HG03342 (cell line): ENCODE results near the gene PLA2G2D.

Experiments
- ATAC-seq: cut with Tn5 transposase; IDR thresholded peaks from one replicate; pipeline ENCODE4 v1.9.1; 2021; ENCODE audit warnings: mild to moderate bottlenecking, moderate library complexity; ENCODE audit not compliant: unreplicated experiment

Gene PLA2G2D

DNA sequence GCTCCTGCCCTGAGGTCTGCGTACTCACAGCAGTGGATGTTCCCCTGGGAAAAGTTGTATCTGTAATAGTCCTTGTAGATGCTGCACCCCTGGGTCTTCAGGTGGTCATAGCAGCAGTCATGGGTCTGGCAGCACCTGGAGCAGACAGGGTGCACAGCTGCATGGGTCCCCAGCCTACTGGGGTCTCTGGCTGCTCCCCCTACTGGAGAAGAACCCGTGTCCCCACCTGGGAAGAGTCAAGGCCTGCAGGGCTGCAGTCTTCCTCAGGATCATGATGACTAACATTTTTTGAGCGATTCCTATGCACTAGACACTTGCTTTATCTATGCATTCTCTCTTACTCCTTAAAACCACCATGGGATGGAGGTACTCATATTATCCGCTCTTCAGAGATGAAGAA, 3.9 kb downstream of the PLA2G2D start:
- ATAC-seq, result no peak

DNA sequence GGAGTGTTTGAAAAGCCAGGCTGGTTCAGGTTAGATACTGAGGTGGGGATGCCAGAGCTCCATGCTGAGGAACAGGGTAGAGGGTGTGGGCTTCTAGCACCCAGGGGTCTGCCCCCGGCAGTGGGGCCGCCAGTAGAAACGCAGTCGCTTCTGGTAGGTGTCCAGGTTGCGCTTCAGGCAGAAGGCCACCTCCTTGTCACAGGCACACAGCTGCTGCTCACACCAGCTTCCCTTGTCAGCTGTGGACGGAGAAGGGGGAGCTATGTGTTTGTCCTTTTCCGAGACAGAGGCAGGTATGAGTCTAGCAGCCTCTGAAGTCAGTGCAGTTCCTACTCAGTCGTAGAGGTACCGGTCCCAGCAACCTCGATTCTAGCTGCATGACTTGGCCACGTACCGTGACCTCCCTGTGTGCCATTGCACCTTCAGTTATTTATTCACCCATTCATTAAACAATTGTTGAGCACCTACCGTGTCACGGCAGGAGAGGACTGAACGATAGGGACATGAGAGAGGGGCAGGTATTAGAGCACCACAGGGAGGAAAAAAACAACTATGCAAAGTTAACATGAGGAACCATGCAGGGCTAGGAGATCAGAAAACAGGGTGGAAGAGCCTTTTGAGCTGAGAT, 5.2 kb downstream of the PLA2G2D start:
- ATAC-seq, result no peak

- ATAC-seq, result no peak
These were observed 6.9 kb downstream of the PLA2G2D start for GRCh38 chr1:20112279-20113000.

DNA sequence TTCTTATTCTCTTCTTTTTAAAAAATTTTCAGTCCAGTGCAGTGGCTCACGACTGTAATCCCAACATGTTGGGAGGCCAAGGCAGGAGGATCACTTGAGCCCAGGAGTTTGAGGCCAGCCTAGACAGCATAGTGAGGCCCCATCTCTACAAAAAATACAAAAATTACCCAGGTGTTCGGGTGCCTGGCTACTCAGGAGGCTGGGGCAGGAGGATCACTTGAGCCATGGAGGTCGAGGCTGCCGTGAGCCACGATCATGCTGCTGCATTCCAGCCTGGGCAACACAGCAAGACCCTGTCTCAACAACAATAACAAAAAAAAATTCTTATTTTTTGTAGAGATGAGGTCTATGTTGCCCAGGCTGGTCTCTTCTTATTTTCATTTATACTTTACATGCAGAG, 7.9 kb downstream of the PLA2G2D start:
- no peak for ATAC-seq

DNA sequence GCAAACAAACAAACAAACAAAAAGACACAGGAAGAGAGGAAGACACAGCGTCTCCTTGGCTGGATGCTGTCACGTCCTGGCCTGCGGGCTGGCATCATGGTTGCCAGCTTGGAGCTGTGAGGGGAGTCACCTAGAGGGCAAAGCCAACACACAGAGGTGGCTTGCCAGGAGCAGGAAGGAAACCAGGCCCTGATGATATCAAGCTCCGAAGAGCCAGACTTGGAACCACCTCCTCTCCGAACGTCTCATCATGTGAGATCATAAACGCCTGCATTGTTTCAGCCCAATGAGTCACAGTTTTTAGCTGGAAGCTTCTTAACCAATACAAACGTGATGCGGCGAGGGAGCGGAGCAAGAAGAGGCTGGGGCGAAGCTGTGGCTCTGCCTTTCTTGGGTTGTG, 8.7 kb downstream of the PLA2G2D start:
- ATAC-seq, result no peak

GRCh38 chr1:20109223-20109856, 10.0 kb downstream of the PLA2G2D start:
- no peak for ATAC-seq

DNA sequence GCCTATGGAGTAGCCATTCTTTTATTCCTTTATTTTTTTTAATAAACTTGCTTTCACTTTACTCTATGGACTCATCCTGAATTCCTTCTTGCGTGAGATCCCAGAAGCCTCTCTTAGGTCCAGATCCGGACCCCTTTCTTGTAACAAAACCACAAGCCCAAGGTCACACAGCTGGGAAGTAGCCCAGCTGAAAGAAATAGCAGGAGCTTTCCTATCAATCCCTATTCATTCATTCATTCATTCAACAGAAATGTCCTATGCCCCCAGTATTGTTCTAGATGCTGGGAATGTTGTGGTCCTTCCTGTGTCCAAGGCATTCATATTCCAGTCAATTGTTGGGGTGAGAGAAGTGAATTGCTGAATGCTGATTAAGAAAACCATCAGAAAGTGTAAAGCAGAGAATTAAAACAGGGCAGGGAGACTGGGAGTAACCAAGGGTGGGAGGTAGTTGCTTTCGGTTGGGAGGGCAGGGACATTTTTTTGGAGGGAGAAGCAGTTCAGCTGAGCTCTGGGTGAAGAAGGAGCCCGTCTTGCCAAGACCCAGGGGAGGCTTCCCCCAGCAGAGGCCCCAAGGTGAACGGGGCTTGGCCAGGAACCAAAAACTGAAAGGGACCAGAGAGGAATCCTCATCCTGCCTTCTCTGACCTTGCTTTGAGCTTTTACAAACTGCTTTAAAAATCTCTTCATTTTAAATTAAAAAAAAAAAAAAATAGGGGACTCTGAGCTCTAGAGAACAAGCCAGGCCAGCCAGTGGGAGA, 10.8 kb downstream of the PLA2G2D start:
- no peak for ATAC-seq

DNA sequence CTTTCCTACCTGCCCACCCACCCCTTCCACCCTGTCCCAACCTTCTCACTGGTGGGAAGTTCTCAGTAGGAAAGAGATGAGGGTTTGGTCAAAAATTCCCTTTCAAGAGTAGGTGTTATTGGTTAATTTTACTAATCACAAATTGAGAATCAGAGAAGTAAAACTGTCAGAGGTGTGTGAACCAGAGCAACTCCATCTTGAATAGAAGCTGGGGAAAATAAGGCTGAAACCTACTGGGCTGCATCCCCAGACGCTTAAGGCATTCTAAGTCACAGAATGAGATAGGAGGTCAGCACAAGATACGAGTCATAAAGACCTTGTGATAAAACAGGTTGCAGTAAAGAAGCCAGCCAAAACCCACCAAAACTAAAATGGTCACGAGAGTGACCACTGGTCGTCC, 11.5 kb downstream of the PLA2G2D start:
- ATAC-seq, result no peak

GRCh38 chr1:20107351-20107750, 12.0 kb downstream of the PLA2G2D start:
- ATAC-seq, result no peak

GRCh38 chr1:20105856-20106255, 13.5 kb downstream of the PLA2G2D start:
- ATAC-seq, result no peak

- no peak for ATAC-seq
These were observed 16.5 kb downstream of the PLA2G2D start for GRCh38 chr1:20102875-20103274.

DNA sequence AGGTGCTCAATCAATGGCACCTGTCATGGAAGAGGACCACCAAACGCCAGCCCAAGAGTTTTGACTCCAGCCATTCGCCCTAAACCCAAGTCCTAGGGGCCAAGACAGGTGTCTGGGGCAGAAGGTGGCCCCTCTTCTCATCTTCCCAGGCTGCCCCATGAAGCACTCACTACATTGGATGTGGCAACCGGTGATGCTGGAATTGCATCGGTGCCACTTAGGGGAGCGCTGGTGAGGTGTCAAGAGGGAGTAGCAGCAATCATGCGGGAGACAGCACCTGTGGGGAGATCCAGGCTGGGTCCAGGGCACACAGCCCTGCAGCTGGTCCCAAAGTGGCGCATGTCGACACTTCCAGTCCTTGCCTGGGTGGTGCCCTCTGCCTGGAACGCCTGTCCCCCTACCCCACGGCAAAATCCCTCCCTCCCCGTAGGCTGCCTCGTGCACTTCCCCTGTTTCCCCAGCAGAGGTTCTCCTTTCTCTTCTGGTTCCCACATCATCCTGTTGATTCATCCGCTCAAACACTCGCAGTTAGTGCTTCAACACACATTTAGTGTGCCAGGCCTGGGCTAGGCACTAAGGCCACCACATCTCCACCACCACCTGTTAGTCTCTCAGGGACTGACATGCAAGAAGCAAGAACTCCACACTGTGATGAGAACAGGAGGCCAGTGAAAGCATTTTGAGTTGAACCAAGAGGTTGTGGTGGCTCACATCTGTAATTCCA, 18.5 kb downstream of the PLA2G2D start:
- no peak for ATAC-seq

- ATAC-seq, result no peak
These were observed 19.8 kb downstream of the PLA2G2D start for GRCh38 chr1:20099533-20099932.

GRCh38 chr1:20096840-20097447, 22.4 kb downstream of the PLA2G2D start:
- no peak for ATAC-seq

- ATAC-seq, result no peak
These were observed 23.5 kb downstream of the PLA2G2D start for GRCh38 chr1:20095564-20096434.

GRCh38 chr1:20093940-20094391, 25.4 kb downstream of the PLA2G2D start:
- no peak for ATAC-seq

- ATAC-seq, result no peak
These were observed 26.0 kb downstream of the PLA2G2D start for GRCh38 chr1:20093303-20093702.

- ATAC-seq, result no peak
These were observed 28.7 kb downstream of the PLA2G2D start for GRCh38 chr1:20090641-20091040.

DNA sequence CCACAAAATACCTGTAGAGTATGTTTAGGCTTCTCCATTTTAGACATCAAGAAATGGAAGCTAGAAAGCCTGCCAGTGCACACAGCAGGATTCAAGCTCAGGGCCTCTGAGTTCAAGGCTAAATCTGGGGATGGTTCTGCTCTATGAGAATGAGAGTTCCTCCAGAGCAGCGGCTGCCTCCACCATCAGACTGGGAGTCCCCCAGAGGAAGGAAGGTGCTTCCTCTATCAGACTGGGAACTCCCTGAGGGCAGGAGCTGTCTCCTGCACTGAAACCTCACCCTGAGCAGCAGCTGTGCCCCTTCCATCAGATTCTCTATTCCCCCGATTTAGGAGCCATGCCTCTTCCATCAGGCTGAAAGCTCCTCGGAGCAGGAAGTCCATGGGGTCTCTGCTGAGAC, 29.2 kb downstream of the PLA2G2D start:
- ATAC-seq, result no peak
